ENCODE data around the gene PREX1. TPM values are rescaled to one million over a fixed set of nuclear protein-coding genes. Genes with fewer than 3 reads are reported as not detected.
A peak's percentile ranks its signal among the peaks of the same experiment; 100 is the strongest.

Gene PREX1
- total and polyA plus RNA-seq, 2 of the 4 experiments (the other 2 are of a cell fraction) = 0.67 to 0.72 TPM

DNA sequence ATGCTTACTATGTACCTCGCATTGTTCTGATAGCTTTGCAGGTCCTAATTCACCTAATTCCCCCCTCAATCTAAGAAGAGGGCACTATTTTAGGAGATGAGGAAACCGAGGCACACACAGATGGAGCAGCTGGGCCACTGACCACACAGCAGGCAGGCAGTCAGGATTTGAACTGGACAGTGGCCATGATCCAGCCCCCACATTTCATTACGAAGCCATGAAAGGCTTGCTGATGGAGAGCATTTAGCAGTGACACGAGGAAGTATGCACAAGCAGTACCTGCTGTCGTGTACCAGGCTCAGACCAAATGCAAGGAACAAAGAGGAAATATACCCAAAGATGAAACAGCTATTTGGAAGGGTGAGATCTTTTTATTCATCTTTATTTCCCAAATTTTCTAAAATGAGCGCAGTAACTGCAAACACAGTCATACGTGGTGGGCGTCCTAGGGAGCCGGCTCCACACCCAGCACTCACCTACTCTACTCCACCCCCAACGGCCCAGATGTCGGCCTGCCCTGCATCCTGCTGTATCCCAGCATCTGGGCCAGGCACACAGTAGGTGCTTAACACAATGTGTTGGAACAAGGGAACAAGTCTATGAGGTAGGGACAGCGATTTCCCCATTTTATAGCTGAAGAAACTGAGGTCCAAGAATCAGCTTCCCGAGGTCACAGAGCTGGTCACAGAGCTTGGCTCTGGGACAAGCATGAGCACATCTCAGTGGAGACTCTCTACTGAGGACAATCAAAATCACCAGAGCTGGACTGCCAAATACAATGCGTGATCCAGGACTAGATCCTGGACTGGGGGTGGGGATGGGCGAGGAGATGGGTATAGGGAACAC, 15.0 kb downstream of the PREX1 start:
- no peak overlapping the region for H3K27ac ChIP-seq (ENCODE audit: insufficient read depth, low read length)
- no peak overlapping the region for H2BK20ac ChIP-seq (ENCODE audit: low read depth, low read length)
- DNase-seq (no peak), ATAC-seq (ENCODE audit: low read depth) (no peak)
- WGBS, 2 experiments (ENCODE audit: extremely low coverage in 2 of 2, insufficient read length in 1 of 2) = 70% methylated on average over 2 of the region's 15 CpGs; no CpG with 5 or more reads in 1 of the 2 experiments
- H3K4ac ChIP-seq (ENCODE audit: low read depth, low read length) = no peak overlapping the region
- no peak overlapping the region for H2BK15ac ChIP-seq (ENCODE audit: low read depth, low read length)
- in situ Hi-C loops (cut with MboI; ENCODE audit: low sequenced_read_pairs) = no loop called here
- no peak overlapping the region for H3K14ac ChIP-seq (replicated peaks; ENCODE audit: low read depth, low read length)
- no peaks in the 10 kb centered on the region for H3K36me3 ChIP-seq (ENCODE audit: control insufficient read depth, insufficient read depth, low read length)
- dilution Hi-C loops (cut with HindIII; ENCODE audit: low sequenced_read_pairs, unreplicated experiment) = no loop called here
- H3K4me1 ChIP-seq (ENCODE audit: control insufficient read depth, insufficient read depth, low read length) = no peaks in the 10 kb centered on the region
- ChIA-PET POLR2A (ENCODE audit: unreplicated experiment) (no interaction called here), CTCF (no interaction called here)
- H3K9ac ChIP-seq (ENCODE audit: low read depth, low read length) = no peak overlapping the region
- H3K79me1 ChIP-seq (ENCODE audit: low read depth in 1 of 2, low read length in 2 of 2) = no peaks in the 10 kb centered on the region
- H3K56ac ChIP-seq (ENCODE audit: extremely low read depth, insufficient read depth, low read length) = no peak overlapping the region
- no peak overlapping the region for H2AK5ac ChIP-seq (ENCODE audit: low read depth, low read length)
- BruUV-seq (replicated peaks) = no TSS peak
- H3K23ac ChIP-seq (ENCODE audit: low read depth, low read length) = no peak overlapping the region
- H3K4me3 ChIP-seq (ENCODE audit: insufficient read depth, low read depth, low read length) = no peak overlapping the region
- H2BK120ac ChIP-seq (ENCODE audit: low read depth, low read length) = no peak overlapping the region
- no peak for TF ChIP-seq MAFK (IDR thresholded peaks at IDR 0.05; ENCODE audit: low read depth, low read length)
- no peak for TF ChIP-seq CEBPB (IDR thresholded peaks at IDR 0.05; ENCODE audit: low read depth, low read length)
- TF ChIP-seq SMC3 (IDR thresholded peaks at IDR 0.05; ENCODE audit: low read depth, low read length) = no peak
- no peak for TF ChIP-seq BHLHE40 (IDR thresholded peaks at IDR 0.05; ENCODE audit: low read depth, low read length)
- no peak for TF ChIP-seq MXI1 (IDR thresholded peaks at IDR 0.05; ENCODE audit: borderline replicate concordance, low read depth, low read length)
- TF ChIP-seq CHD1 (IDR thresholded peaks at IDR 0.05; ENCODE audit: low read depth, low read length) = no peak
- TF ChIP-seq RCOR1 (IDR thresholded peaks at IDR 0.05; ENCODE audit: insufficient replicate concordance, low read length) = no peak
- TF ChIP-seq MAZ (IDR thresholded peaks at IDR 0.05; ENCODE audit: borderline replicate concordance, low read depth, low read length) = no peak
- no peak for TF ChIP-seq NFE2L2 (IDR thresholded peaks at IDR 0.05; ENCODE audit: low read depth, low read length)
- no peak for TF ChIP-seq FOS (IDR thresholded peaks at IDR 0.05; ENCODE audit: low read depth, low read length)
- TF ChIP-seq, protein P1, sequence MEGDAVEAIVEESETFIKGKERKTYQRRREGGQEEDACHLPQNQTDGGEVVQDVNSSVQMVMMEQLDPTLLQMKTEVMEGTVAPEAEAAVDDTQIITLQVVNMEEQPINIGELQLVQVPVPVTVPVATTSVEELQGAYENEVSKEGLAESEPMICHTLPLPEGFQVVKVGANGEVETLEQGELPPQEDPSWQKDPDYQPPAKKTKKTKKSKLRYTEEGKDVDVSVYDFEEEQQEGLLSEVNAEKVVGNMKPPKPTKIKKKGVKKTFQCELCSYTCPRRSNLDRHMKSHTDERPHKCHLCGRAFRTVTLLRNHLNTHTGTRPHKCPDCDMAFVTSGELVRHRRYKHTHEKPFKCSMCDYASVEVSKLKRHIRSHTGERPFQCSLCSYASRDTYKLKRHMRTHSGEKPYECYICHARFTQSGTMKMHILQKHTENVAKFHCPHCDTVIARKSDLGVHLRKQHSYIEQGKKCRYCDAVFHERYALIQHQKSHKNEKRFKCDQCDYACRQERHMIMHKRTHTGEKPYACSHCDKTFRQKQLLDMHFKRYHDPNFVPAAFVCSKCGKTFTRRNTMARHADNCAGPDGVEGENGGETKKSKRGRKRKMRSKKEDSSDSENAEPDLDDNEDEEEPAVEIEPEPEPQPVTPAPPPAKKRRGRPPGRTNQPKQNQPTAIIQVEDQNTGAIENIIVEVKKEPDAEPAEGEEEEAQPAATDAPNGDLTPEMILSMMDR (conservative IDR thresholded peaks at IDR 0.05; ENCODE audit: low read depth, low read length) = no peak
- TF ChIP-seq USF2 (IDR thresholded peaks at IDR 0.05; ENCODE audit: low read depth, low read length) = no peak
- H2AK9ac ChIP-seq (replicated peaks; ENCODE audit: low read depth, low read length, poor library complexity) = peak overlapping the region; percentile 50
- no peak overlapping the region for H3K18ac ChIP-seq (ENCODE audit: low read depth, low read length)
- no peak overlapping the region for H4K8ac ChIP-seq (ENCODE audit: low read depth in 2 of 2, low read length in 2 of 2)
- intact Hi-C loops (cut with micrococcal nuclease) = no loop called here
- no peak overlapping the region for H4K5ac ChIP-seq (ENCODE audit: low read depth, low read length)
- peaks cover 9% of the 10 kb centered on the region; the same call in 1 of the 2 replicates for H3K27me3 ChIP-seq (ENCODE audit: control insufficient read depth, insufficient read depth, low read length)
- H3K4me2 ChIP-seq (ENCODE audit: low read depth, low read length) = no peak overlapping the region
- no peak overlapping the region for H4K91ac ChIP-seq (ENCODE audit: insufficient read depth, low read depth, low read length)
- no peaks in the 10 kb centered on the region for H4K20me1 ChIP-seq (ENCODE audit: insufficient read depth, low read length)
- no peaks in the 10 kb centered on the region for H3K9me3 ChIP-seq (ENCODE audit: control insufficient read depth, insufficient read depth, low read length)
- no peaks in the 10 kb centered on the region for H3K9me1 ChIP-seq (ENCODE audit: insufficient read depth, low read length)
- H2AFZ ChIP-seq (replicated peaks; ENCODE audit: low read length, poor library complexity) = no peak overlapping the region
- no peak overlapping the region for H2BK5ac ChIP-seq (ENCODE audit: low read depth, low read length, poor library complexity, severe bottlenecking)
